Neural progenitor cell (in vitro differentiated cells): ENCODE measurements around the gene MTERF1.
A peak's percentile ranks its signal among the peaks of the same experiment; 100 is the strongest.

Experiments used
- CTCF ChIP-seq: fragments of 200-600 bp; sonication (generic); IDR thresholded peaks from 2 replicates; pipeline ENCODE4 v1.5.1; 2017; ENCODE audit warnings: antibody characterized with exemption, mild to moderate bottlenecking
- EZH2phosphoT487 ChIP-seq: fragments of 200-600 bp; sonication (generic); IDR thresholded peaks from 2 replicates; pipeline ENCODE4 v1.6.1; 2017; ENCODE audit warnings: antibody characterized with exemption

DNA sequence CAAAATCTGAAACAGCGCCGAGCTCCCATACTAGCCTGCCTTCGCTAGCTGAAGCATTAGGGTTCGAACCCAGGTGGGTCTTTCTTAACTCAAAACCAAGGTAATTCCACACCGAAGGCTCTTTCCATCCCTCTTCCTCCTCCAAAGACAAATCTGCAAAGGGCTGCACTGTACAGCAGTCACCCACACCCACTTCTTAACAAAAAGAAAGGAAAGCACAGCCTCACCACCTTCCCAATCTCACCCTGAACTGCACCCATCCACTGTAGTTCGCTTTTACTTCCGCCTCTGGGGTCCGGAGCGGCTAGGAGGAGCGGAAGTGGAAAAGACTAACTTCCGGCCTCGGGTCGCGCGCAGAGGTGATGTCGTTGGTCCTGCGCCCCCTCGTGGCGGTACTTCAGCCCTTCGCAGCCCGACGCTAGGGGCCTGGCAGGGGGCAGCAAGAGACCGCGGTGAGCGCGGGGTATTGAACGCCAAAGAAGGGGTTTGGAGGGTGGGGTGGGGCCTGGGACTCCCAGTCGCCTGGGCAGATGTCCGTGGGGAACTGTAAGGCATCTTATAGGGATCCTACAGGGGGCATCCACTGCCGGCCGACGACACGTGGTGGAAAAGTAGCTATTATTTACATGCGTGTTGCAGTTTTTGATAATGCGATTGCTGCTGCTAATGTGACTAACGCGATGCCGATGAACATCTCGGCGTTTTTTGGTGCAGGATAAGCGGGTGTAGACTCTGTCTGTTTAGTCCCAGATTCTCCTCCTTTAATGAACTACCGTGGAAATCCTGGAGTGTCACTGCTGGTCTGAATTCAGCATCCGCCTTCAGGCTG, at the start of gene MTERF1:
- peak; percentile 99 for TF ChIP-seq CTCF
- TF ChIP-seq EZH2phosphoT487: no peak
